Spleen (tissue), 11 donors: Measurements from ENCODE around the gene PNKD. TPM values are rescaled to one million over a fixed set of nuclear protein-coding genes. Genes with fewer than 3 reads are reported as not detected.

ENCODE experiments used
- DNase-seq: peaks from one replicate; pipeline ENCODE4 v3.0.0-alpha.2; 2020
- H3K27ac ChIP-seq, 8 donors: fragments of 200-600 bp; sonication (generic) in 7 of 8; 1 replicate in 4 of 8; 2 replicates in 4 of 8; pipeline versions ENCODE4 v1.5.0 to v1.8.0; 2016 to 2021; ENCODE audit warnings: inconsistent platforms in 4 of 8, mild to moderate bottlenecking in 4 of 8, moderate library complexity in 1 of 8
- H3K27me3 ChIP-seq, 7 donors: fragments of 200-600 bp; sonication (generic) in 6 of 7; replicated peaks in 1 of 7; 1 replicate in 4 of 7; 2 replicates in 3 of 7; pipeline versions ENCODE4 v1.5.0 to v1.8.0; 2016 to 2021; ENCODE audit warnings: inconsistent platforms in 3 of 7, mild to moderate bottlenecking in 1 of 7
- H3K36me3 ChIP-seq, 6 donors: fragments of 200-600 bp; sonication (generic) in 5 of 6; 1 replicate in 4 of 6; 2 replicates in 2 of 6; pipeline versions ENCODE4 v1.5.0 to v1.8.0; 2016 to 2021; ENCODE audit warnings: inconsistent platforms in 2 of 6
- H3K4me1 ChIP-seq, 6 donors: fragments of 200-600 bp; sonication (generic) in 5 of 6; 1 replicate in 3 of 6; 2 replicates in 3 of 6; pipeline versions ENCODE4 v1.5.0 to v1.8.0; 2016 to 2021; ENCODE audit warnings: inconsistent platforms in 3 of 6
- H3K4me3 ChIP-seq, 8 donors: fragments of 200-600 bp; sonication (generic) in 7 of 8; 1 replicate in 4 of 8; 2 replicates in 4 of 8; pipeline versions ENCODE4 v1.5.0 to v1.8.0; 2016 to 2021; ENCODE audit warnings: inconsistent platforms in 4 of 8, mild to moderate bottlenecking in 4 of 8, moderate library complexity in 2 of 8
- H3K9me3 ChIP-seq, 8 donors: fragments of 200-600 bp; sonication (generic) in 7 of 8; 1 replicate in 4 of 8; 2 replicates in 4 of 8; pipeline versions ENCODE4 v1.5.0 to v1.8.0; 2016 to 2021; ENCODE audit warnings: inconsistent platforms in 4 of 8
- CTCF ChIP-seq, 11 experiments: fragments of 200-600 bp in 7 of 11; fragments of 450-650 bp in 4 of 11; sonication (generic) in 4 of 11; IDR thresholded peaks in 8 of 11; conservative IDR thresholded peaks in 3 of 11; 1 replicate in 7 of 11; 2 replicates in 4 of 11; pipeline versions ENCODE4 v1.4.0 to v1.8.0; 2016 to 2021; ENCODE audit warnings: antibody characterized with exemption in 11 of 11, inconsistent platforms in 4 of 11, mild to moderate bottlenecking in 1 of 11
- POLR2A ChIP-seq, 3 donors: fragments of 450-650 bp; IDR thresholded peaks; one replicate each; pipeline ENCODE4 v1.5.1; 2017; ENCODE audit warnings: antibody characterized with exemption in 3 of 3, mild to moderate bottlenecking in 1 of 3
- POLR2AphosphoS5 ChIP-seq, 3 donors: sonication (generic); formaldehyde crosslinking; IDR thresholded peaks; one replicate each; pipeline ENCODE4 v1.5.1; 2017; ENCODE audit warnings: antibody characterized with exemption in 3 of 3
- WGBS, 5 donors: extraction: QIAGEN DNeasy Blood & Tissue Kit in 3 of 5; methylation state at CpG; one replicate each; pipeline versions ENCODE4 v1.1.5 to v1.1.7; 2013 to 2018; 5-methylcytosine and 5-hydroxymethylcytosine counted together
- intact Hi-C: fragments of 100-400 bp; cut with DNase I; formaldehyde crosslinking; loops from one replicate; pipeline ENCODE4 v1.15.0; 2023; ENCODE audit warnings: low total_unique reads
- polyA plus RNA-seq, 3 donors: library from polyadenylated mRNA; stranded (reverse); fragments of 200-250 nt; gene quantifications; one replicate each; pipeline ENCODE4 v1.2.1, GENCODE V29; 2013
- total RNA-seq, 7 donors: library from RNA; depleted of rRNA in 3 of 7; stranded (reverse); fragments of >200 nt in 3 of 7; fragmentation: NEBNext Ultra II Directional in 4 of 7; extraction: Animal tissue kit (Norgen Biotek cat#: 25700) in 4 of 7; gene quantifications; one replicate each; pipeline versions ENCODE4 v1.1.0 to v1.2.1, GENCODE V29; 2016 to 2021
- donor health status: healthy with polysubstance abuse.
- donor health status: DM: no; HTN: no; CAD: no; lungs with moderate emphysema.
- donor health status: DM: no; HTN: no; CAD: no.
- donor health status: Bipolar disorder and iron deficiency.
- donor health status: healthy.
- donor health status: DM: no; HTN: no; CAD: no.
- donor health status: DM: yes; HTN: yes; CAD: no.

Gene PNKD
- total and polyA plus RNA-seq, 10 donors, result 41.4 to 92.1 (median 49.4) TPM

- peak overlapping the region; percentile 78 to 99 (median 91) for H3K4me3 ChIP-seq
- TF ChIP-seq POLR2A (IDR thresholded peaks at IDR 0.05) (no peak), POLR2AphosphoS5 (IDR thresholded peaks at IDR 0.05) (no peak), CTCF (IDR thresholded peaks at IDR 0.05 in 8 of 11, conservative IDR thresholded peaks at IDR 0.05 in 3 of 11) (no peak)
- no peak for DNase-seq
- intact Hi-C loops, result no loop called here
- WGBS, 5 donors, result 7 to 11% (median 8%) methylated on average over 23 of the region's 23 CpGs
- no peaks in the 10 kb centered on the region for H3K9me3 ChIP-seq
- H3K27me3 ChIP-seq, result no peaks in the 10 kb centered on the region
- peaks cover 34 to 87% (median 55%) of the 10 kb centered on the region in 6 donors for H3K4me1 ChIP-seq
- peak overlapping the region; percentile 14 to 90 (median 85) for H3K27ac ChIP-seq
- peaks cover 0 to 65% (median 44%) of the 10 kb centered on the region in 6 donors for H3K36me3 ChIP-seq
These were observed 585 bp downstream of the PNKD start for GRCh38 chr2:218270721-218271486.

- H3K4me3 ChIP-seq, result peak overlapping the region in 7 of 8 donors; percentile 78 to 99 (median 93)
- DNase-seq, result no peak
- peaks cover 0 to 65% (median 44%) of the 10 kb centered on the region in 6 donors for H3K36me3 ChIP-seq
- WGBS, 5 donors, result 56 to 72% (median 71%) methylated on average over 4 of the region's 4 CpGs
- no peaks in the 10 kb centered on the region for H3K27me3 ChIP-seq
- no peaks in the 10 kb centered on the region for H3K9me3 ChIP-seq
- intact Hi-C loops, result no loop called here
- peak overlapping the region in 4 of 8 donors; percentile 84 to 90 (median 86) for H3K27ac ChIP-seq
- no peak for TF ChIP-seq CTCF (IDR thresholded peaks at IDR 0.05 in 8 of 11, conservative IDR thresholded peaks at IDR 0.05 in 3 of 11)
- TF ChIP-seq POLR2A (IDR thresholded peaks at IDR 0.05), result no peak
- TF ChIP-seq POLR2AphosphoS5 (IDR thresholded peaks at IDR 0.05), result no peak
- peaks cover 34 to 92% (median 55%) of the 10 kb centered on the region in 6 donors for H3K4me1 ChIP-seq
These were observed 1.1 kb downstream of the PNKD start for GRCh38 chr2:218271487-218271797.

GRCh38 chr2:218271865-218272530 lies 1.7 kb downstream of the PNKD start:
- WGBS, 5 donors, result 61 to 80% (median 67%) methylated on average over 5 of the region's 5 CpGs
- peak overlapping the region in 6 of 8 donors; percentile 21 to 87 (median 72) for H3K27ac ChIP-seq
- no peak for DNase-seq
- no peak for TF ChIP-seq POLR2AphosphoS5 (IDR thresholded peaks at IDR 0.05)
- TF ChIP-seq POLR2A (IDR thresholded peaks at IDR 0.05), result no peak
- no peak for TF ChIP-seq CTCF (IDR thresholded peaks at IDR 0.05 in 8 of 11, conservative IDR thresholded peaks at IDR 0.05 in 3 of 11)
- H3K9me3 ChIP-seq, result no peaks in the 10 kb centered on the region
- H3K4me1 ChIP-seq, result peaks cover 34 to 87% (median 55%) of the 10 kb centered on the region in 6 donors
- intact Hi-C loops, result no loop called here
- H3K27me3 ChIP-seq, result no peaks in the 10 kb centered on the region
- peak overlapping the region in 3 of 8 donors; percentile 94 to 99 (median 95) for H3K4me3 ChIP-seq
- H3K36me3 ChIP-seq, result peaks cover 0 to 65% (median 44%) of the 10 kb centered on the region in 6 donors
